HL-60 (cell line): ENCODE results near the gene DTHD1.

Experiments
- DNase-seq, 2 experiments: peaks; one replicate each; pipeline ENCODE4 v3.0.0-alpha.2; 2010 to 2020; ENCODE audit warnings: low read depth in 1 of 2, low spot score in 1 of 2
- H3K27ac ChIP-seq: fragments of 250-450 bp; sonication (Bioruptor Pico); replicated peaks from 2 replicates; pipeline ENCODE4 v1.5.1; 2020; ENCODE audit warnings: mild to moderate bottlenecking, moderate library complexity
- H3K27me3 ChIP-seq: fragments of 250-450 bp; sonication (Bioruptor Pico); 2 replicates; pipeline ENCODE4 v1.5.1; 2021; ENCODE audit warnings: mild to moderate bottlenecking, moderate library complexity; ENCODE audit not compliant: insufficient read depth, poor library complexity, severe bottlenecking
- H3K4me3 ChIP-seq: replicated peaks from 2 replicates; pipeline ENCODE4 v1.5.1; 2011; ENCODE audit warnings: mild to moderate bottlenecking, control low read depth, low read length; ENCODE audit not compliant: insufficient read depth
- GABPA ChIP-seq: IDR thresholded peaks from 2 replicates; pipeline ENCODE4 v1.6.1; 2012; ENCODE audit warnings: low read depth
- POLR2AphosphoS5 ChIP-seq: IDR thresholded peaks from 2 replicates; pipeline ENCODE4 v1.6.1; 2012; ENCODE audit warnings: low read depth
- SPI1 ChIP-seq: IDR thresholded peaks from 2 replicates; pipeline ENCODE4 v1.6.1; 2012; ENCODE audit warnings: low read depth, mild to moderate bottlenecking, borderline replicate concordance
- TF ChIP-seq, protein P1 (sequence below): IDR thresholded peaks from 2 replicates; pipeline ENCODE4 v1.6.1; 2012; ENCODE audit warnings: low read depth; ENCODE audit not compliant: insufficient replicate concordance
- TF ChIP-seq, protein P2 (sequence below): IDR thresholded peaks from one replicate; pipeline ENCODE4 v1.5.1; 2011; ENCODE audit warnings: low read length, control low read depth, inconsistent platforms; ENCODE audit not compliant: insufficient read depth

Gene DTHD1

DNA sequence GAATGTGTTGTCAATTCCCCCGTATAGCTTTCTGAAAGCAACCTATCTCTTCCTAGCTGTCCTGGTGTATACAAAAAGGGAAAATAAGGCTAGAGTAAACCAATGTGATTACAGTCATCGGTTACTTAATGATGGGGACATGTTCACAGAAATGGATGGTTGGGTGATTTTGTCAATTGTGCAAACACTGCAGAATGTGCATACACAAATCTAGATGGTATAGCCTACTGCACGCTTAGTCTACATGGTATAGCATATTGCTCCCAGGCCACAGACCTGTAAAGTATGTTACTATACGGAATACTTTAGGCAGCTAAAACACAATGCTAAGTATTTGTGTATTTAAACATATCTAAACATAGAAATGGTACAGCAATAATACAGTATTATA, 5.1 kb downstream of the DTHD1 start:
- Histone ChIP-seq H3K27me3 (no peaks in the 10 kb centered on the region), H3K4me3 (no peak overlapping the region), H3K27ac (peak overlapping the region; percentile 33)
- TF ChIP-seq SPI1, result no peak
- DNase-seq, result no peak

DNA sequence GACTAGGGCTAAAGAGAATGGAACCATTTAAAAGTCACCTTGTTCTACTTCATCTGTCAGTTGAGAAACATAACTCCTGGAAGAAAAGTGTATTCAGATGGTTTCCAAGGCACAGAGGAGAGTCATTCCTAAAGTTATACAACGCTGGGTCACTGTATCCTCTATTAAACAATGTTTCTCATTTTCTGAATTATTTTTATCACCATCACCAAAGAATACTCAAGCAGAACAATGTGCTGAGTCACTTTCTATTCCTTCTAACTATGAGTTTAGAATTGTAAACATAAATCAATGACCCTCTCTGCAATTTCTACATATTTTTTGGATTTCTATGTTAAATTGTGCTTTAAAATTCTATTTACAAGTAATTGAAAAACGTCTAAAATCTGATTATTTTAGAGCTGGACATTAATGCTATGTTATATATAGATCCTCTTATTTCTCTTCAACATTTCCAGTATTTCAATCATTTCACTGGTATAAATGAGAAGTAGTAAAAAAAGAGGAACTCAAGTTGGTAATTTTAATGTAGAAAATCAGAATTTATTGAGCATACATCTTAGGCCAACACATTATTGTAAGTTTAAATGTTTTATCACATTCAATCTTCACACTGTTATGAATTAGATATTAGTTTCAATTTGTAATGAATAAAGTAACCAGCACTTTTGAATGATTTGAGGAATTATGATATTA, 7.5 kb downstream of the DTHD1 start:
- H3K4me3 ChIP-seq, result no peak overlapping the region
- H3K27ac ChIP-seq, result no peak overlapping the region
- no peak for DNase-seq
- peak; percentile 80 for TF ChIP-seq SPI1
- TF ChIP-seq, protein P1, sequence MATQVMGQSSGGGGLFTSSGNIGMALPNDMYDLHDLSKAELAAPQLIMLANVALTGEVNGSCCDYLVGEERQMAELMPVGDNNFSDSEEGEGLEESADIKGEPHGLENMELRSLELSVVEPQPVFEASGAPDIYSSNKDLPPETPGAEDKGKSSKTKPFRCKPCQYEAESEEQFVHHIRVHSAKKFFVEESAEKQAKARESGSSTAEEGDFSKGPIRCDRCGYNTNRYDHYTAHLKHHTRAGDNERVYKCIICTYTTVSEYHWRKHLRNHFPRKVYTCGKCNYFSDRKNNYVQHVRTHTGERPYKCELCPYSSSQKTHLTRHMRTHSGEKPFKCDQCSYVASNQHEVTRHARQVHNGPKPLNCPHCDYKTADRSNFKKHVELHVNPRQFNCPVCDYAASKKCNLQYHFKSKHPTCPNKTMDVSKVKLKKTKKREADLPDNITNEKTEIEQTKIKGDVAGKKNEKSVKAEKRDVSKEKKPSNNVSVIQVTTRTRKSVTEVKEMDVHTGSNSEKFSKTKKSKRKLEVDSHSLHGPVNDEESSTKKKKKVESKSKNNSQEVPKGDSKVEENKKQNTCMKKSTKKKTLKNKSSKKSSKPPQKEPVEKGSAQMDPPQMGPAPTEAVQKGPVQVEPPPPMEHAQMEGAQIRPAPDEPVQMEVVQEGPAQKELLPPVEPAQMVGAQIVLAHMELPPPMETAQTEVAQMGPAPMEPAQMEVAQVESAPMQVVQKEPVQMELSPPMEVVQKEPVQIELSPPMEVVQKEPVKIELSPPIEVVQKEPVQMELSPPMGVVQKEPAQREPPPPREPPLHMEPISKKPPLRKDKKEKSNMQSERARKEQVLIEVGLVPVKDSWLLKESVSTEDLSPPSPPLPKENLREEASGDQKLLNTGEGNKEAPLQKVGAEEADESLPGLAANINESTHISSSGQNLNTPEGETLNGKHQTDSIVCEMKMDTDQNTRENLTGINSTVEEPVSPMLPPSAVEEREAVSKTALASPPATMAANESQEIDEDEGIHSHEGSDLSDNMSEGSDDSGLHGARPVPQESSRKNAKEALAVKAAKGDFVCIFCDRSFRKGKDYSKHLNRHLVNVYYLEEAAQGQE, result no peak
- TF ChIP-seq POLR2AphosphoS5, result no peak
- H3K27me3 ChIP-seq, result no peaks in the 10 kb centered on the region

DNA sequence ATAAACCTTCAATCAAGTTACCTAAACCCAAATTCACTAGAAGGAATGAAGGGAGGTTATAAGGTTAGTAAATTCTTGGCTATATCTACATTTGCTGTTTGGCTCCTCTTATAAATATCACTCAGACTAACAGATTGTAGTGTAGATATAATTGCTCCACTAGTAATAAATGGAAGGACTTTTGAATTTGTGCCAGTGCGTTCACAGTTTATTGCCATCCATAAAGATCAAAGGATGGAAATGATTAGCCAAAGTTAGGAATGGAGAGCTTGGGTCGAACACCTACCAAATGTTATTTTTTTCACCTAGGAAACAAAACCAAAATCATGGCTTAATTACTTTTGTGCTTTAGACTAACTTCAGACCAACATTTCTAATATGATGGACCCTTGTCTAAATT, 9.2 kb downstream of the DTHD1 start:
- TF ChIP-seq GABPA, result no peak
- TF ChIP-seq, protein P2, sequence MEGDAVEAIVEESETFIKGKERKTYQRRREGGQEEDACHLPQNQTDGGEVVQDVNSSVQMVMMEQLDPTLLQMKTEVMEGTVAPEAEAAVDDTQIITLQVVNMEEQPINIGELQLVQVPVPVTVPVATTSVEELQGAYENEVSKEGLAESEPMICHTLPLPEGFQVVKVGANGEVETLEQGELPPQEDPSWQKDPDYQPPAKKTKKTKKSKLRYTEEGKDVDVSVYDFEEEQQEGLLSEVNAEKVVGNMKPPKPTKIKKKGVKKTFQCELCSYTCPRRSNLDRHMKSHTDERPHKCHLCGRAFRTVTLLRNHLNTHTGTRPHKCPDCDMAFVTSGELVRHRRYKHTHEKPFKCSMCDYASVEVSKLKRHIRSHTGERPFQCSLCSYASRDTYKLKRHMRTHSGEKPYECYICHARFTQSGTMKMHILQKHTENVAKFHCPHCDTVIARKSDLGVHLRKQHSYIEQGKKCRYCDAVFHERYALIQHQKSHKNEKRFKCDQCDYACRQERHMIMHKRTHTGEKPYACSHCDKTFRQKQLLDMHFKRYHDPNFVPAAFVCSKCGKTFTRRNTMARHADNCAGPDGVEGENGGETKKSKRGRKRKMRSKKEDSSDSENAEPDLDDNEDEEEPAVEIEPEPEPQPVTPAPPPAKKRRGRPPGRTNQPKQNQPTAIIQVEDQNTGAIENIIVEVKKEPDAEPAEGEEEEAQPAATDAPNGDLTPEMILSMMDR, result no peak
- no peak for TF ChIP-seq SPI1
- Histone ChIP-seq H3K27ac (no peak overlapping the region), H3K27me3 (no peaks in the 10 kb centered on the region), H3K4me3 (no peak overlapping the region)
- no peak for DNase-seq

DNA sequence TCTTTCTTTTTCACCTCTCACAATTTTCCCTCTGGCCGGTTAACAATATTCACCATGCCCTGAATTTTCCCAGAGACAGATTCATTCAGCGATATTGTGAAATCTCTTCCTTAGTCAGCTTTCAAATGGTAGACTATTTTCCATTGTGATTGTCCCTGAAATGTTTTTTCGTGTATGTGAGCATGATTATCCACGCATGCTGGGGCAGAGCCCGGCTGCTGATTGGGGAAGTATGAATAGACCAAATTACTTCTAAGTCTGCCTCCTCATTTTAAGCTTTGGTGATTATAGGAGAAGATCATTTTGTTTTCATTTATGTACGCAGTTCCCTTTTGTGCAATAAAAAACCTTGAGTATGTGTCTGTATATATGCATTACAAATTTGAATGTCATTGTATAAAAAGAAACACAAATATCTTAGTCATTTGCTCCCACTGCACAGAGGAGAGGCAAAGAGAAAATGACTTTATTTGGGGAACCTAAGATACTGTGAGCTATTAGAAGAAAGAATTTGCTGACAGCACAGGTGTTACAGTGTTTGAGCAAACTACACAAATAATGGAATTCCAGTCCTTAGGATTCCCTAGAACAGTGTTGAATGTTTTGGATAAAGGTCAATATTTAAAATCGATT, 11.3 kb downstream of the DTHD1 start:
- DNase-seq, result no peak
- Histone ChIP-seq H3K27ac (no peak overlapping the region), H3K27me3 (no peaks in the 10 kb centered on the region), H3K4me3 (no peak overlapping the region)
- TF ChIP-seq POLR2AphosphoS5, result no peak
- TF ChIP-seq SPI1, result no peak
- TF ChIP-seq, protein P2, result no peak
- no peak for TF ChIP-seq GABPA
- TF ChIP-seq, protein P1, result no peak

DNA sequence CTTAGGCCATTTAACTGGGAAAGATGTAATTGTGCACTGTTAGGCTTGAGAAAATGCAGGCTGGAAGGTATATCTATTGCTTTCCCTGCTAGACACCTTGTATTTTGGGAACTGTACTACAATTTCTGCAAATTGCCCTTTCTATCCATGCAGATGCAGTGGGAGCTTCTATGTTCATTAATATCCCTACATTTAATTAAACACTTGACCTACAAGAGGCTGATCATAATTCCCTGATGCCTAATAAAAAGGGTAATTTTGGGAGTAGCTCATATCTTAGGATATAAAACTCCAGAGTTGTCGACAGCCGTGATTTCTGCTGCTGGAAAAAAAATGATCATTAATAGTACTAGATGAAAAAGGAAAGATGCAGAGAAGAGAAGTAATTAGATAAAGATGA, 19.7 kb downstream of the DTHD1 start:
- DNase-seq, result no peak
- Histone ChIP-seq H3K4me3 (no peak overlapping the region), H3K27ac (no peak overlapping the region)

More for the DNA sequence above, 19.7 kb downstream of the DTHD1 start:
- TF ChIP-seq, protein P2, result no peak
- TF ChIP-seq, protein P1, result no peak
- no peak for TF ChIP-seq POLR2AphosphoS5
- no peak for TF ChIP-seq SPI1
- no peak for TF ChIP-seq GABPA
- no peaks in the 10 kb centered on the region for H3K27me3 ChIP-seq
